ENCODE data around the gene PSAT1. TPM values are rescaled to one million over a fixed set of nuclear protein-coding genes. Genes with fewer than 3 reads are reported as not detected.

Gene PSAT1
- total and polyA plus RNA-seq, 2 of the 4 experiments (the other 2 are of a cell fraction) = 77.2 to 88.4 TPM

GRCh38 chr9:78348848-78349247 lies 51.9 kb downstream of the PSAT1 start:
- CTCF ChIA-PET = no interaction called here
- Histone ChIP-seq H3K56ac (ENCODE audit: extremely low read depth, insufficient read depth, low read length) (no peak overlapping the region), H2AK9ac (replicated peaks; ENCODE audit: low read depth, low read length, poor library complexity) (no peak overlapping the region), H3K14ac (replicated peaks; ENCODE audit: low read depth, low read length) (no peak overlapping the region), H2AK5ac (ENCODE audit: low read depth, low read length) (no peak overlapping the region), H3K4me2 (ENCODE audit: low read depth, low read length) (no peak overlapping the region), H3K27me3 (ENCODE audit: control insufficient read depth, insufficient read depth, low read length) (0 out of 2 replicates have a peak, but pooled peaks cover 2% of the 10 kb centered on the region), H3K9me3 (ENCODE audit: control insufficient read depth, insufficient read depth, low read length) (no peaks in the 10 kb centered on the region), H4K20me1 (ENCODE audit: insufficient read depth, low read length) (no peaks in the 10 kb centered on the region), H3K23ac (ENCODE audit: low read depth, low read length) (no peak overlapping the region), H2AFZ (replicated peaks; ENCODE audit: low read length, poor library complexity) (no peak overlapping the region), H2BK120ac (ENCODE audit: low read depth, low read length) (no peak overlapping the region), H3K4me3 (ENCODE audit: insufficient read depth, low read depth, low read length) (no peak overlapping the region), H2BK15ac (ENCODE audit: low read depth, low read length) (no peak overlapping the region), H3K4ac (ENCODE audit: low read depth, low read length) (no peak overlapping the region), H3K36me3 (ENCODE audit: control insufficient read depth, insufficient read depth, low read length) (no peaks in the 10 kb centered on the region), H4K91ac (ENCODE audit: insufficient read depth, low read depth, low read length) (no peak overlapping the region), H2BK5ac (ENCODE audit: low read depth, low read length, poor library complexity, severe bottlenecking) (no peak overlapping the region), H3K4me1 (ENCODE audit: control insufficient read depth, insufficient read depth, low read length) (no peaks in the 10 kb centered on the region), H4K8ac (ENCODE audit: low read depth in 2 of 2, low read length in 2 of 2) (no peak overlapping the region), H3K9me1 (ENCODE audit: insufficient read depth, low read length) (no peaks in the 10 kb centered on the region), H2BK20ac (ENCODE audit: low read depth, low read length) (no peak overlapping the region), H4K5ac (ENCODE audit: low read depth, low read length) (no peak overlapping the region), H3K27ac (ENCODE audit: insufficient read depth, low read length) (no peak overlapping the region), H3K9ac (ENCODE audit: low read depth, low read length) (no peak overlapping the region), H3K79me1 (ENCODE audit: low read depth in 1 of 2, low read length in 2 of 2) (no peaks in the 10 kb centered on the region), H3K18ac (ENCODE audit: low read depth, low read length) (no peak overlapping the region)
- TF ChIP-seq CEBPB (IDR thresholded peaks at IDR 0.05; ENCODE audit: low read depth, low read length) (no peak), ELK1 (IDR thresholded peaks at IDR 0.05; ENCODE audit: borderline replicate concordance, low read depth, low read length) (no peak), POLR2A (IDR thresholded peaks at IDR 0.05; ENCODE audit: low read depth, low read length) (no peak), BHLHE40 (IDR thresholded peaks at IDR 0.05; ENCODE audit: low read depth, low read length) (no peak), NFE2L2 (IDR thresholded peaks at IDR 0.05; ENCODE audit: low read depth, low read length) (no peak), FOS (IDR thresholded peaks at IDR 0.05; ENCODE audit: low read depth, low read length) (no peak), RFX5 (IDR thresholded peaks at IDR 0.05; ENCODE audit: low read depth, low read length) (no peak), RAD21 (IDR thresholded peaks at IDR 0.05; ENCODE audit: low read length) (no peak)
- POLR2A ChIA-PET (ENCODE audit: unreplicated experiment) = no interaction called here
- in situ Hi-C loops (cut with MboI; ENCODE audit: low sequenced_read_pairs) (no loop called here), dilution Hi-C loops (cut with HindIII; ENCODE audit: low sequenced_read_pairs, unreplicated experiment) (no loop called here), intact Hi-C loops (cut with micrococcal nuclease) (no loop called here)
- ATAC-seq (ENCODE audit: low read depth) = no peak
- BruUV-seq (replicated peaks) = no TSS peak
- 100% methylated on average over 1 of the region's 1 CpG; no CpG with 5 or more reads in 1 of the 2 experiments for WGBS, 2 experiments (ENCODE audit: extremely low coverage in 2 of 2, insufficient read length in 1 of 2)
- no peak for DNase-seq

Measured in IMR-90 (cell line).